GM21381 (cell line): ENCODE measurements around the gene NDUFA8.

ENCODE experiments used
- ATAC-seq: cut with Tn5 transposase; IDR thresholded peaks from one replicate; pipeline ENCODE4 v1.9.1; 2021; ENCODE audit warnings: mild to moderate bottlenecking, moderate library complexity; ENCODE audit not compliant: unreplicated experiment

NDUFA8 gene

DNA sequence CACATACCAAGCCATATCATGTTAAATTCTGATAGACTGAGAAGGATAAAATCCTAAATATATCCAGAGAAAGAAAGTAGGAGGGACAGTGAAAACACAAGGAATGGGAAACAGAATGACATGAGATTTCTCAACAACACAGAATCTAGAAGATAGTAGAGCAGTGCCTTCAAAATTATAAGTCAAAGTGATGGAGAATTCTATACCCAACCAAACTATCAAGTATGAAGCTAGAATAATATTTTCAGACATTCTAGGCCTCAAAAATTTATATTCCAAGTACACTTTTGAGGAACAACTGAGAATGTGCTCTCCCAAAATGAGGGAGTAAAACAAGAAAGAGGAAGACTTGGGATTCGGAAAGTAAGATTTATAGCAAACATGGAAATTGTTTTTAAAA lies 55.6 kb downstream of the NDUFA8 start:
- no peak for ATAC-seq

DNA sequence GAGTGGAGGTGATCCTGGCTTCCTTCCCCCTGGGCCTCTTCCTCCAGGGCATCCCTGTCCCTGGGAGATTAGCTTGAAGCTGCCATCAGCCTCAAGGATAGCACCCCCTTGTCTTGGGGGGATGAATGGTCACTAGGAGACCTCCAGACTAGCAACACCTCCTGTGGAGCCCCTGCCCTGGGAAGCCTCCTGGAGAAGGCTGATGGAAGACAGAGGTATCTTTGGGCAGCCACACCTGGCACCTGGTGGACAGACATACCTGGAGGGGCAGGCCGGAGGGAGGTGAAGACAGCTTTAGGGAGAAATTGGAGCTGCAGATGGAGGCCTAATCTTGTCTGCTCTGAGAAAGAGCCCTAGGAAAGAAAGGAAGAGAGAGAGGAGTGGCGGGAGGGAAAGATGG lies 57.4 kb downstream of the NDUFA8 start:
- ATAC-seq: no peak

GRCh38 chr9:122100756-122101155 lies 58.8 kb downstream of the NDUFA8 start:
- no peak for ATAC-seq

DNA sequence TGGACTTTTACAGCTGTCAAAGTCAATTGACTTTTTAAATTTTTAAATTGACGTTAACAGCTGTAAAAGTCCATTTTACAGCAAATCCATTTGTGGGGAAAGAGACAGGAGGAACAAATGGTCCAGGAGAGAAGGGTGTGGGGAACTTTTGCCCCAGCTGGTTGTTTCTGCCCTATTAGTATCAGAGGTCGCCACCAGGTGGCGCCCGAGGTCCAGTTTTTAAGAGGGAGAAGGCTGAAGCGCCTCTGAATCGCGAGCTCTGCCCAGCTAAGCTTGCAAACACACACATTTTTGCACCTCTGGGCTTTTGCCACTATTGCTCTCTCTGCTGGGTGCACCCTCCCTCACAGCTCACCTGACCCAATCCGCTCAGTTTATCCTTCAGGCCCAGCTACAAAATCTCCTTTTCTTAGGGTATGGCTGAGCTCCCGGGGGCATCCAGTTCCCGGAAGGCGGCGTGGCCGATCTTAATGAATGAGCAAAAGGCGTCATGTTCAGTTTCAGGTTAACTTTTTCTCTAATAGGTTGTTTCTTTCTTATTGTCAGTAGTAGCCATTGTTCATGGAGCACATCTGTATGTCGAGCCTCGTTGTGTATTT lies 60.2 kb downstream of the NDUFA8 start:
- ATAC-seq: no peak

DNA sequence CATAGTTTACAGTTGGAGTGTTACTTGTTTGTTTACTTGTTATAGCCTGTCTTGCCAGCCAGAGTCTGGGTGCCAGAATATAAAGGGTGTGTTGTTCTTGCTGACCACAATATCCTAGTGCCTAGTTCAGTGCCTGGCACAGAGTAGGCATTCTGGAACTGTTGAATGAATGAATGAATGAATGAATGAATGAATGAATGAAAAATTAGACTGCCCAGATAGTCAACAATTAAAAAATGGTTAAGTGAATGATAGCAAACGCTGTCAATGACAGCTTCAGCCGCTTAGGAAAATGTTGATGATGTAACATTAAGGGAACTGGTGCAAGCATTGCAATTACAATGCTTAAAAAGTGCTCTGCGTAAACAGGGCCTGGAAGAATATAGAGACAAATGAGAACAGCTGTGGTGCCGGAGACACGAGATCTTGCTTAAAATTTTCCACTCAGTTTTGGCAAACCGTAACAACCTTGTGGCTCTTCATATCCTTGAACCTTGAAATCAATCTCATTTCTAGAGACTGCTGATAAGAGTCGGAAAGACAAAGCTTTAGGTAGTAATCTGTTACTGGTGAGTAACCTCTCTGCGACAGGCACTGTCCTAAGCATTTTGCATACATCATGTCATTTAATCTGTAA lies 61.8 kb downstream of the NDUFA8 start:
- no peak for ATAC-seq

DNA sequence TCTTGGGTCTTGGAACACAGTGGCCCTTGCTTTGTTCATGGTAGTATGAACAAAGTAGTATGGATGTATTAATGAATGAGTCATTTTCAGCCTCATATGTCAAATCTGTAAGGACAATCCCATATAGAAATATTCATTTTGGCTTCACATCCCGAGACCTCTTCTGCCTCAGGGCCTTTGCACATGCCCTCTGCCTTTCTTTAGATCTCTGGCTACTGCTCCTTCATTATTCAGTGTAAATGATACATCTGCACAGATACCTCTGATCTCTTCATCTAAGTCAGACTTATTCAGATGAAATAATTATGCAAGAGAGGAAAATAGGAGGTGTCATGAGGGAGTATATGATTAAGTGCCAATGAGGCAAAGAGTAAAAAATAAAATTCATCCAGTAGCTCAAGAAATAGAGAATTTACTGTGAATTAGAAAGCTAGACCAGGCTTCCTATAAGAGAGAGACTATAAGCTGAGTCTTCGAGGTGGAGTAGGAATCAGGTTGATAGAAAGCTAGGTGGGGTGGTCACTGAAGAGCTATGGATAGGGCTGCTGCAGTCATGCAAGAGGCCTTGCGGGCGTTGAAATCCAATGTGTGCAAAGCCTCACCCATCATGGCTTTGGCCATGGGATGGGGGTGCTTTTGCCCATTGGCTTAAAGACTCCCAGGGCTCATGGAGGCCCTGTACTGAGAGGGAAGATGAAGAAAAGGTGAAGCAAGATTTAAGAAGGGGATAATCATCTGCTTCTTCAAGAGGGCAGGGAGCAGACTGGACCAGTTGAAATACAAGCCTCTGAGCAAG lies 62.8 kb downstream of the NDUFA8 start:
- no peak for ATAC-seq

GRCh38 chr9:122095010-122095767 lies 64.4 kb downstream of the NDUFA8 start:
- no peak for ATAC-seq
